ENCODE measurements around the gene ZC3H15.
"Not testable (repeated sequence)": the region's sequence is repeated elsewhere in the genome, so short reads cannot be mapped to it uniquely, and the experiment has no call there.

Gene ZC3H15

DNA sequence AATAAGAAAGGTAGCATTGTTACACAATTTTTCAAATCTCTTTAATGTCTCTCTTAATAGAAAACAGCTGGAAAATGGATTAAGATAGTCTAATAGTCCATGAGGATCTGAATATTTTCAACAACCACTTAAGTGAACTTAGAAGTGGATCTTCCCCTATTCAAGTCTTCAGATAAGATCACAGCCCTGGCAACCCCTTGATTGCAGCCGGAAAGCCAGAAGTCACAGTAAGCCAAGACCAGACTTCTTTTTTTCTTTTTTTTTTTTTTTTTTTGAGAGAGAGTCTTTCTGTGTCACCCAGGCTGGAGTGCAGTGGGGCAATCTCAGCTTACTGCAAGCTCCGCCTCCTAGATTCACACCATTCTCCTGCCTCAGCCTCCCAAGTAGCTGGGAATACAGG lies 18.6 kb upstream of the ZC3H15 start:
- DNase-seq (ENCODE audit: low read depth in 1 of 2, low spot score in 1 of 2), result no peak
- no peaks in the 10 kb centered on the region for H3K27me3 ChIP-seq (ENCODE audit: insufficient read depth, poor library complexity, severe bottlenecking)
- no peak for TF ChIP-seq POLR2AphosphoS5 (IDR thresholded peaks at IDR 0.05; ENCODE audit: low read depth)
- TF ChIP-seq SPI1 (IDR thresholded peaks at IDR 0.05; ENCODE audit: borderline replicate concordance, low read depth), result no peak
- TF ChIP-seq, protein P1, sequence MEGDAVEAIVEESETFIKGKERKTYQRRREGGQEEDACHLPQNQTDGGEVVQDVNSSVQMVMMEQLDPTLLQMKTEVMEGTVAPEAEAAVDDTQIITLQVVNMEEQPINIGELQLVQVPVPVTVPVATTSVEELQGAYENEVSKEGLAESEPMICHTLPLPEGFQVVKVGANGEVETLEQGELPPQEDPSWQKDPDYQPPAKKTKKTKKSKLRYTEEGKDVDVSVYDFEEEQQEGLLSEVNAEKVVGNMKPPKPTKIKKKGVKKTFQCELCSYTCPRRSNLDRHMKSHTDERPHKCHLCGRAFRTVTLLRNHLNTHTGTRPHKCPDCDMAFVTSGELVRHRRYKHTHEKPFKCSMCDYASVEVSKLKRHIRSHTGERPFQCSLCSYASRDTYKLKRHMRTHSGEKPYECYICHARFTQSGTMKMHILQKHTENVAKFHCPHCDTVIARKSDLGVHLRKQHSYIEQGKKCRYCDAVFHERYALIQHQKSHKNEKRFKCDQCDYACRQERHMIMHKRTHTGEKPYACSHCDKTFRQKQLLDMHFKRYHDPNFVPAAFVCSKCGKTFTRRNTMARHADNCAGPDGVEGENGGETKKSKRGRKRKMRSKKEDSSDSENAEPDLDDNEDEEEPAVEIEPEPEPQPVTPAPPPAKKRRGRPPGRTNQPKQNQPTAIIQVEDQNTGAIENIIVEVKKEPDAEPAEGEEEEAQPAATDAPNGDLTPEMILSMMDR (IDR thresholded peaks at IDR 0.05; ENCODE audit: insufficient read depth, low read length), result no peak
- TF ChIP-seq, protein P2, sequence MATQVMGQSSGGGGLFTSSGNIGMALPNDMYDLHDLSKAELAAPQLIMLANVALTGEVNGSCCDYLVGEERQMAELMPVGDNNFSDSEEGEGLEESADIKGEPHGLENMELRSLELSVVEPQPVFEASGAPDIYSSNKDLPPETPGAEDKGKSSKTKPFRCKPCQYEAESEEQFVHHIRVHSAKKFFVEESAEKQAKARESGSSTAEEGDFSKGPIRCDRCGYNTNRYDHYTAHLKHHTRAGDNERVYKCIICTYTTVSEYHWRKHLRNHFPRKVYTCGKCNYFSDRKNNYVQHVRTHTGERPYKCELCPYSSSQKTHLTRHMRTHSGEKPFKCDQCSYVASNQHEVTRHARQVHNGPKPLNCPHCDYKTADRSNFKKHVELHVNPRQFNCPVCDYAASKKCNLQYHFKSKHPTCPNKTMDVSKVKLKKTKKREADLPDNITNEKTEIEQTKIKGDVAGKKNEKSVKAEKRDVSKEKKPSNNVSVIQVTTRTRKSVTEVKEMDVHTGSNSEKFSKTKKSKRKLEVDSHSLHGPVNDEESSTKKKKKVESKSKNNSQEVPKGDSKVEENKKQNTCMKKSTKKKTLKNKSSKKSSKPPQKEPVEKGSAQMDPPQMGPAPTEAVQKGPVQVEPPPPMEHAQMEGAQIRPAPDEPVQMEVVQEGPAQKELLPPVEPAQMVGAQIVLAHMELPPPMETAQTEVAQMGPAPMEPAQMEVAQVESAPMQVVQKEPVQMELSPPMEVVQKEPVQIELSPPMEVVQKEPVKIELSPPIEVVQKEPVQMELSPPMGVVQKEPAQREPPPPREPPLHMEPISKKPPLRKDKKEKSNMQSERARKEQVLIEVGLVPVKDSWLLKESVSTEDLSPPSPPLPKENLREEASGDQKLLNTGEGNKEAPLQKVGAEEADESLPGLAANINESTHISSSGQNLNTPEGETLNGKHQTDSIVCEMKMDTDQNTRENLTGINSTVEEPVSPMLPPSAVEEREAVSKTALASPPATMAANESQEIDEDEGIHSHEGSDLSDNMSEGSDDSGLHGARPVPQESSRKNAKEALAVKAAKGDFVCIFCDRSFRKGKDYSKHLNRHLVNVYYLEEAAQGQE (IDR thresholded peaks at IDR 0.05; ENCODE audit: insufficient replicate concordance, low read depth), result no peak
- no peak for TF ChIP-seq GABPA (IDR thresholded peaks at IDR 0.05; ENCODE audit: low read depth)
- H3K4me3 ChIP-seq (replicated peaks; ENCODE audit: insufficient read depth, low read length), result no peak overlapping the region
- no peak overlapping the region for H3K27ac ChIP-seq (replicated peaks)

DNA sequence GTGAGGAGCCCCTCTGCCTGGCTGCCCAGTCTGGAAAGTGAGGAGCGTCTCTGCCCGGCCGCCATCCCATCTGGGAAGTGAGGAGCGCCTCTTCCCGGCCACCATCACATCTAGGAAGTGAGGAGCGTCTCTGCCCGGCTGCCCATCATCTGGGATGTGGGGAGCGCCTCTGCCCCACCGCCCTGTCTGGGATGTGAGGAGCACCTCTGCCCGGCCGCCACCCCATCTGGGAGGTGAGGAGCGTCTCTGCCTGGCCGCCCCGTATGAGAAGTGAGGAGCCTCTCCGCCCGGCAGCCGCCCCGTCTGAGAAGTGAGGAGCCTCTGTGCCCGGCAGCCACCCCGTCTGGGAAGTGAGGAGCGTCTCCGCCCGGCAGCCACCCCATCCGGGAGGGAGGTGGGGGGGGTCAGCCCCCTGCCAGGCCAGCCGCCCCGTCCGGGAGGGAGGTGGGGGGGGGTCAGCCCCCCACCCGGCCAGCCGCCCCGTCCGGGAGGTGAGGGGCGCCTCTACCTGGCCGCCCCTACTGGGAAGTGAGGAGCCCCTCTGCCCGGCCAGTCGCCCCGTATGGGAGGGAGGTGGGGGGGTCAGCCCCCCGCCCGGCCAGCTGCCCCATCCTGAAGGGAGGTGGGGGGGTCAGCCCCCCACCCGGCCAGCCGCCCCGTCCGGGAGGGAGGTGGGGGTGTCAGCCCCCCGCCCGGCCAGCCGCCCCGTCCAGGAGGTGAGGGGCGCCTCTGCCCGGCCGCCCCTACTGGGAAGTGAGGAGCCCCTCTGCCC lies 13.2 kb upstream of the ZC3H15 start:
- H3K4me3 ChIP-seq (replicated peaks; ENCODE audit: insufficient read depth, low read length); H3K27ac ChIP-seq (replicated peaks); DNase-seq (ENCODE audit: low read depth in 1 of 2, low spot score in 1 of 2); H3K27me3 ChIP-seq (ENCODE audit: insufficient read depth, poor library complexity, severe bottlenecking): not testable (repeated sequence)

- not testable (repeated sequence) for H3K27ac ChIP-seq (replicated peaks); DNase-seq (ENCODE audit: low read depth in 1 of 2, low spot score in 1 of 2); H3K27me3 ChIP-seq (ENCODE audit: insufficient read depth, poor library complexity, severe bottlenecking); H3K4me3 ChIP-seq (replicated peaks; ENCODE audit: insufficient read depth, low read length)
Measured at GRCh38 chr2:186474239-186474638, 11.8 kb upstream of the ZC3H15 start.

DNA sequence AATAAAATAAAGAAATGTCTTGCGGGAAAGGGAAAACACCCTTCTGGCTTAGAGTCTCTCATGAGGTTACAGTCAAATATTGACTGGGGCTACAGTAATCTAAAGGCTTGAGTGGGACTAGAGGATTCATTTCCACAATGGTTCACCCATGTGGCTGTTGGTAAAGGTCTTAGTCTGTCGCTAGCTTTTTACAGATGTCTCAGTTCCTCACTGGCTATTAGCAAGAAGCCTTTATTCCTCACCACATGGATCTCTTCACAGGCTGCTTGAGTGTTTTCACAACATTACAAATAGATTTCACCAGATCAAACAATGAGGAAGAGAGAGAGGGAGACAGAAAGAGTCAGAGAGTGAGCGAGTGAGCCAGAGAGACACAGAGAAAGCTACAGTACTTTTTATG lies 8.3 kb upstream of the ZC3H15 start:
- DNase-seq (ENCODE audit: low read depth in 1 of 2, low spot score in 1 of 2), result peak in 1 of 2 experiments; percentile 56
- Histone ChIP-seq H3K27me3 (ENCODE audit: insufficient read depth, poor library complexity, severe bottlenecking) (no peaks in the 10 kb centered on the region), H3K27ac (replicated peaks) (no peak overlapping the region), H3K4me3 (replicated peaks; ENCODE audit: insufficient read depth, low read length) (no peak overlapping the region)
- TF ChIP-seq, protein P1 (IDR thresholded peaks at IDR 0.05; ENCODE audit: insufficient read depth, low read length), result no peak
- TF ChIP-seq, protein P2 (IDR thresholded peaks at IDR 0.05; ENCODE audit: insufficient replicate concordance, low read depth), result no peak
- TF ChIP-seq SPI1 (IDR thresholded peaks at IDR 0.05; ENCODE audit: borderline replicate concordance, low read depth), result peak; percentile 64; the same call in 1 of the 2 replicates
- TF ChIP-seq GABPA (IDR thresholded peaks at IDR 0.05; ENCODE audit: low read depth), result no peak

DNA sequence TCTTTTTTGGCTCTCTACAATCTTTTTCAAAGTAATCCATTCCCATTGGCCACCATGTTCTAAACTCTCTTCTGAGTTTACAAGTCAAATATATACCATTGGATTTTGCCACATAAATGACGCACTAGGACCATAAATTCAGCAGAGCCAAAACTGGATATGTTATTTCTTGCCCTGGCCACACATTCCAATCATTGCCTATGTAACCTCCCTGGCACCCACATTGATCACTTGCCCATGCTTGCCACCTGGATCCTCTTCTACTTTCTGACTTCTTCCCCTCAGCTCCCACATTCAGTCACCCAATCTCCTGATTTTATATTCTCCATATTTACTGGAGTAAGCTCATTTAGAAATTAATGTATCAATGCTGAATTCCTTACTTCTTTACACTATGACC lies 5.1 kb upstream of the ZC3H15 start:
- TF ChIP-seq GABPA (IDR thresholded peaks at IDR 0.05; ENCODE audit: low read depth) (no peak), POLR2AphosphoS5 (IDR thresholded peaks at IDR 0.05; ENCODE audit: low read depth) (no peak), SPI1 (IDR thresholded peaks at IDR 0.05; ENCODE audit: borderline replicate concordance, low read depth) (no peak)
- TF ChIP-seq, protein P1 (IDR thresholded peaks at IDR 0.05; ENCODE audit: insufficient read depth, low read length), result no peak
- TF ChIP-seq, protein P2 (IDR thresholded peaks at IDR 0.05; ENCODE audit: insufficient replicate concordance, low read depth), result no peak
- H3K4me3 ChIP-seq (replicated peaks; ENCODE audit: insufficient read depth, low read length), result no peak overlapping the region
- no peak for DNase-seq (ENCODE audit: low read depth in 1 of 2, low spot score in 1 of 2)
- H3K27me3 ChIP-seq (ENCODE audit: insufficient read depth, poor library complexity, severe bottlenecking), result no peaks in the 10 kb centered on the region
- no peak overlapping the region for H3K27ac ChIP-seq (replicated peaks)

All from HL-60 (cell line).